Loucy (cell line): Measurements from ENCODE around the gene SNX7.

ENCODE experiments used
- EZH2phosphoT487 ChIP-seq: fragments of 200-600 bp; IDR thresholded peaks from 2 replicates; pipeline ENCODE4 v1.6.1; 2018; ENCODE audit warnings: antibody characterized with exemption, mild to moderate bottlenecking, moderate library complexity, borderline replicate concordance
- TF ChIP-seq, protein P1 (sequence below): fragments of 200-600 bp; sonication (generic); conservative IDR thresholded peaks from 2 replicates; pipeline ENCODE4 v1.5.1; 2014; ENCODE audit warnings: mild to moderate bottlenecking, antibody characterized with exemption, low read length

DNA sequence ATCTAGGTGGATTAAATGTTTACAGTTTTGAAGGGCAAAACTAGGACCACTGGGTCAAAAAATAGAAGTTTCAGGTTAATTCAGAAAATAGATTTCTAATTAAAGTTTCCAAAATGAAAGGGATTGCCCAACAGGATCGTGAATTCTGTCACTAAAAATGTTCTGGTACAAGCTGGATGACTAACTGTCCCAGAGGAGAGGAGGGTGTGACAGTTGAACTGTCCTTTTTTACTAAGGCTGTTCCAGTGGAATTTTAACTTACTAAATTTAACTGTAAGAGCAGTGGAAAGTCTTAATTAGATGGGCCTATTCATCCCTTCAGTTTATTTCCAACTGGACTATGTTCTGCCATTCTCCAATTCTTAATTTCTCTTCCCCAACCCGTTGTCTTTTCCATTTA, 7.2 kb downstream of the SNX7 start:
- TF ChIP-seq, protein P1, sequence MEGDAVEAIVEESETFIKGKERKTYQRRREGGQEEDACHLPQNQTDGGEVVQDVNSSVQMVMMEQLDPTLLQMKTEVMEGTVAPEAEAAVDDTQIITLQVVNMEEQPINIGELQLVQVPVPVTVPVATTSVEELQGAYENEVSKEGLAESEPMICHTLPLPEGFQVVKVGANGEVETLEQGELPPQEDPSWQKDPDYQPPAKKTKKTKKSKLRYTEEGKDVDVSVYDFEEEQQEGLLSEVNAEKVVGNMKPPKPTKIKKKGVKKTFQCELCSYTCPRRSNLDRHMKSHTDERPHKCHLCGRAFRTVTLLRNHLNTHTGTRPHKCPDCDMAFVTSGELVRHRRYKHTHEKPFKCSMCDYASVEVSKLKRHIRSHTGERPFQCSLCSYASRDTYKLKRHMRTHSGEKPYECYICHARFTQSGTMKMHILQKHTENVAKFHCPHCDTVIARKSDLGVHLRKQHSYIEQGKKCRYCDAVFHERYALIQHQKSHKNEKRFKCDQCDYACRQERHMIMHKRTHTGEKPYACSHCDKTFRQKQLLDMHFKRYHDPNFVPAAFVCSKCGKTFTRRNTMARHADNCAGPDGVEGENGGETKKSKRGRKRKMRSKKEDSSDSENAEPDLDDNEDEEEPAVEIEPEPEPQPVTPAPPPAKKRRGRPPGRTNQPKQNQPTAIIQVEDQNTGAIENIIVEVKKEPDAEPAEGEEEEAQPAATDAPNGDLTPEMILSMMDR: no peak
- no peak for TF ChIP-seq EZH2phosphoT487
